B cell (primary cell): ENCODE results near the gene IPO11.

Experiments used
- CTCF ChIP-seq: fragments of 200-600 bp; IDR thresholded peaks from one replicate; pipeline ENCODE4 v1.8.0; 2022; ENCODE audit warnings: antibody characterized with exemption, mild to moderate bottlenecking
- EZH2 ChIP-seq: IDR thresholded peaks from 2 replicates; pipeline ENCODE4 v1.6.1; 2012; ENCODE audit warnings: borderline replicate concordance, low read depth, mild to moderate bottlenecking, moderate library complexity, low read length; ENCODE audit not compliant: insufficient read depth, poor library complexity, severe bottlenecking

GRCh38 chr5:62568143-62568542, 155.6 kb downstream of the IPO11 start:
- TF ChIP-seq CTCF: no peak
- no peak for TF ChIP-seq EZH2
